IMR-90 (cell line): ENCODE results near the gene SMAD2. TPM values are rescaled to one million over a fixed set of nuclear protein-coding genes. Genes with fewer than 3 reads are reported as not detected.

Experiments used
- ATAC-seq: fragments of 200-7000 bp; cut with Tn5 transposase; 2 replicates; pipeline ENCODE4 v1.9.1; 2020; ENCODE audit warnings: low read depth, mild to moderate bottlenecking, moderate library complexity
- BruUV-seq: library from RNA; stranded (reverse); fragments of 400-500 nt; replicated peaks from 2 replicates; lab custom pipeline; 2021; lab: Mats Ljungman, UMichigan
- CTCF ChIA-PET: fragments of 300-600 bp; formaldehyde crosslinking; extraction: SDS; loops from one replicate; lab custom pipeline; 2021; ENCODE audit warnings: antibody characterized with exemption; lab: Yijun Ruan, JAX
- POLR2A ChIA-PET: fragments of 300-600 bp; sonication (Branson Sonifier 250); formaldehyde crosslinking; loops from one replicate; lab custom pipeline; 2022; ENCODE audit warnings: antibody characterized with exemption; ENCODE audit not compliant: unreplicated experiment; lab: Charles Lee
- DNase-seq: peaks from one replicate; pipeline ENCODE4 v3.0.0; 2013
- H2AFZ ChIP-seq: replicated peaks from 2 replicates; pipeline ENCODE3; 2013; ENCODE audit warnings: low read length, mild to moderate bottlenecking; ENCODE audit not compliant: poor library complexity
- H2AK5ac ChIP-seq: 2 replicates; pipeline ENCODE4 v1.6.1; 2013; ENCODE audit warnings: low read depth, low read length, inconsistent platforms
- H2AK9ac ChIP-seq: replicated peaks from 2 replicates; pipeline ENCODE3; 2013; ENCODE audit warnings: mild to moderate bottlenecking, low read depth, low read length, moderate library complexity; ENCODE audit not compliant: poor library complexity
- H2BK120ac ChIP-seq: 2 replicates; pipeline ENCODE4 v1.6.1; 2013; ENCODE audit warnings: low read depth, low read length, inconsistent platforms
- H2BK15ac ChIP-seq: 3 replicates; pipeline ENCODE4 v1.6.1; 2013; ENCODE audit warnings: low read depth, low read length, inconsistent platforms
- H2BK20ac ChIP-seq: 2 replicates; pipeline ENCODE4 v1.6.1; 2013; ENCODE audit warnings: low read depth, mild to moderate bottlenecking, inconsistent platforms, low read length, moderate library complexity
- H2BK5ac ChIP-seq: 2 replicates; pipeline ENCODE4 v1.6.1; 2013; ENCODE audit warnings: mild to moderate bottlenecking, low read depth, low read length, inconsistent platforms; ENCODE audit not compliant: poor library complexity, severe bottlenecking
- H3K14ac ChIP-seq: replicated peaks from 2 replicates; pipeline ENCODE4 v1.6.1; 2013; ENCODE audit warnings: low read depth, low read length, inconsistent platforms
- H3K18ac ChIP-seq: 2 replicates; pipeline ENCODE4 v1.6.1; 2013; ENCODE audit warnings: low read depth, low read length, control low read depth
- H3K23ac ChIP-seq: 2 replicates; pipeline ENCODE4 v1.6.1; 2013; ENCODE audit warnings: low read depth, low read length, inconsistent platforms
- H3K27ac ChIP-seq: 2 replicates; pipeline ENCODE4 v1.5.1; 2013; ENCODE audit warnings: mild to moderate bottlenecking, control low read depth, low read length; ENCODE audit not compliant: insufficient read depth
- H3K27me3 ChIP-seq: 2 replicates; pipeline ENCODE4 v1.6.1; 2013; ENCODE audit warnings: low read length; ENCODE audit not compliant: control insufficient read depth, insufficient read depth
- H3K36me3 ChIP-seq: 2 replicates; pipeline ENCODE4 v1.6.1; 2013; ENCODE audit warnings: low read length, mixed read lengths; ENCODE audit not compliant: control insufficient read depth, insufficient read depth
- H3K4ac ChIP-seq: 2 replicates; pipeline ENCODE4 v1.6.1; 2013; ENCODE audit warnings: low read depth, low read length, inconsistent platforms
- H3K4me1 ChIP-seq: 2 replicates; pipeline ENCODE4 v1.6.1; 2013; ENCODE audit warnings: low read length, mixed read lengths; ENCODE audit not compliant: control insufficient read depth, insufficient read depth
- H3K4me2 ChIP-seq: 2 replicates; pipeline ENCODE4 v1.6.1; 2013; ENCODE audit warnings: low read depth, mild to moderate bottlenecking, control low read depth, low read length, moderate library complexity
- H3K4me3 ChIP-seq: 2 replicates; pipeline ENCODE4 v1.5.1; 2013; ENCODE audit warnings: low read depth, mild to moderate bottlenecking, control low read depth, low read length, moderate library complexity; ENCODE audit not compliant: insufficient read depth
- H3K56ac ChIP-seq: 2 replicates; pipeline ENCODE4 v1.6.1; 2013; ENCODE audit warnings: low read length, inconsistent platforms; ENCODE audit not compliant: insufficient read depth; ENCODE audit errors: extremely low read depth
- H3K79me1 ChIP-seq, 2 experiments: 2 replicates each; pipeline ENCODE4 v1.6.1; 2013; ENCODE audit warnings: low read length in 2 of 2, inconsistent platforms in 1 of 2, low read depth in 1 of 2
- H3K9ac ChIP-seq: 2 replicates; pipeline ENCODE4 v1.6.1; 2013; ENCODE audit warnings: low read depth, low read length, control low read depth
- H3K9me1 ChIP-seq: 2 replicates; pipeline ENCODE4 v1.6.1; 2013; ENCODE audit warnings: low read length, inconsistent platforms; ENCODE audit not compliant: insufficient read depth
- H3K9me3 ChIP-seq: 2 replicates; pipeline ENCODE4 v1.6.1; 2013; ENCODE audit warnings: low read length; ENCODE audit not compliant: control insufficient read depth, insufficient read depth
- H4K20me1 ChIP-seq: 2 replicates; pipeline ENCODE4 v1.6.1; 2013; ENCODE audit warnings: low read length, inconsistent platforms; ENCODE audit not compliant: insufficient read depth
- H4K5ac ChIP-seq: 2 replicates; pipeline ENCODE4 v1.6.1; 2013; ENCODE audit warnings: mild to moderate bottlenecking, low read depth, low read length, control low read depth
- H4K8ac ChIP-seq, 2 experiments: 2 replicates each; pipeline ENCODE4 v1.6.1; 2013; ENCODE audit warnings: low read depth in 2 of 2, low read length in 2 of 2, control low read depth in 1 of 2, inconsistent platforms in 1 of 2
- H4K91ac ChIP-seq: 2 replicates; pipeline ENCODE4 v1.6.1; 2013; ENCODE audit warnings: low read depth, low read length, inconsistent platforms; ENCODE audit not compliant: insufficient read depth
- BHLHE40 ChIP-seq: fragments of 150-350 bp; IDR thresholded peaks from 2 replicates; pipeline ENCODE4 v1.6.1; 2016; ENCODE audit warnings: mild to moderate bottlenecking, low read depth, low read length
- MAFK ChIP-seq: IDR thresholded peaks from 2 replicates; pipeline ENCODE4 v1.6.1; 2012; ENCODE audit warnings: low read depth, low read length, improper control_type of control experiment
- MAZ ChIP-seq: IDR thresholded peaks from 2 replicates; pipeline ENCODE4 v1.6.1; 2012; ENCODE audit warnings: low read depth, mild to moderate bottlenecking, low read length, improper control_type of control experiment, moderate library complexity, borderline replicate concordance
- MXI1 ChIP-seq: IDR thresholded peaks from 2 replicates; pipeline ENCODE4 v1.6.1; 2012; ENCODE audit warnings: low read depth, mild to moderate bottlenecking, low read length, moderate library complexity, borderline replicate concordance
- NFE2L2 ChIP-seq: fragments of 150-350 bp; IDR thresholded peaks from 2 replicates; pipeline ENCODE4 v1.6.1; 2016; ENCODE audit warnings: low read depth, mild to moderate bottlenecking, low read length
- RAD21 ChIP-seq: IDR thresholded peaks from 2 replicates; pipeline ENCODE4 v1.6.1; 2012; ENCODE audit warnings: low read length, improper control_type of control experiment
- RCOR1 ChIP-seq: IDR thresholded peaks from 2 replicates; pipeline ENCODE4 v1.6.1; 2012; ENCODE audit warnings: mild to moderate bottlenecking, low read length, improper control_type of control experiment; ENCODE audit not compliant: insufficient replicate concordance
- RFX5 ChIP-seq: IDR thresholded peaks from 2 replicates; pipeline ENCODE4 v1.8.0; 2012; ENCODE audit warnings: low read depth, mild to moderate bottlenecking, low read length, moderate library complexity
- SMC3 ChIP-seq: fragments of 150-350 bp; IDR thresholded peaks from 2 replicates; pipeline ENCODE4 v1.6.1; 2016; ENCODE audit warnings: low read depth, mild to moderate bottlenecking, antibody characterized with exemption, low read length, moderate library complexity
- WGBS, 2 experiments: methylation state at CpG; one replicate each; pipeline versions ENCODE4 v1.1.5 to v1.1.7; 2013; ENCODE audit warnings: missing lambda C conversion rate in 2 of 2; ENCODE audit not compliant: insufficient read length in 1 of 2; ENCODE audit errors: extremely low coverage in 2 of 2; 5-methylcytosine and 5-hydroxymethylcytosine counted together
- dilution Hi-C: fragments of 300-500 bp; cut with HindIII; formaldehyde crosslinking; loops from one replicate; pipeline ENCODE4 v1.14.3; 2018; ENCODE audit warnings: low sequenced_read_pairs; ENCODE audit not compliant: unreplicated experiment
- in situ Hi-C: fragments of 300-500 bp; cut with MboI; formaldehyde crosslinking; loops from 3 replicates; pipeline ENCODE4 v1.14.3; 2019; ENCODE audit warnings: low sequenced_read_pairs, inconsistent platforms, mixed read lengths
- intact Hi-C: fragments of 100-400 bp; cut with micrococcal nuclease; formaldehyde crosslinking; loops from 2 replicates; pipeline ENCODE4 v1.10.0; 2022
- polyA plus RNA-seq, 3 experiments: library from polyadenylated mRNA; depleted of rRNA; stranded (reverse); fragments of >200 nt; gene quantifications; 2 replicates each; pipeline ENCODE4 v1.2.3, GENCODE V29; 2012; ENCODE audit warnings: low replicate concordance in 1 of 3
- total RNA-seq: library from RNA; depleted of rRNA; stranded (reverse); fragments of >200 nt; gene quantifications from 2 replicates; pipeline ENCODE4 v1.2.3, GENCODE V29; 2012
- TF ChIP-seq, protein P1 (sequence below): conservative IDR thresholded peaks from 2 replicates; pipeline ENCODE4 v1.5.1; 2012; ENCODE audit warnings: mild to moderate bottlenecking, low read depth, low read length, improper control_type of control experiment
- TF ChIP-seq, protein P2 (sequence below): fragments of 150-350 bp; IDR thresholded peaks from 2 replicates; pipeline ENCODE4 v1.6.1; 2016; ENCODE audit warnings: low read depth, mild to moderate bottlenecking, low read length, moderate library complexity, borderline replicate concordance

SMAD2 gene
- total and polyA plus RNA-seq, 2 of the 4 experiments (the other 2 are of a cell fraction): 41.7 to 171 TPM

DNA sequence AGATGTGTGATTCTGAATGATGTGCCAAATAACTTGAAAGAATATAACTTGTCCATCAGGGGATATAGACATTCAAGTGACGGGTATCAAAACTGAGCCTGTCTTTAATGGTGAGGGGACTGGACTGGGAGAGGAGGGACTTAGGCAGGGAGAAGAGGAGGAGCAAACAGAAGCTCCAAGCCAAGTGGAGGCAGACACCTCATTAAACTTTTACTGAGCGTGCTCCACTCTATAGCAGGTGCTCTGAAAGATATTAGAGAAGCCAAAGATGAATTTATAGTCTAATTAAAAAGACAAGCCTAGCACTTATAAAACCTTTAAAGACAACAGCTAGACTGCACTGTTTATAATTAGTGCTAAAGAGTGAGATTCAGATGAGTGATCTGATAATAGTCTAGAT is 47.7 kb upstream of the SMAD2 start:
- no peaks in the 10 kb centered on the region for H3K4me1 ChIP-seq
- 83% methylated on average over 1 of the region's 2 CpGs; no CpG with 5 or more reads in 1 of the 2 experiments for WGBS, 2 experiments
- ChIA-PET CTCF (no interaction called here), POLR2A (no interaction called here)
- H3K9me3 ChIP-seq: no peaks in the 10 kb centered on the region
- ATAC-seq: no peak
- no peak for DNase-seq
- H3K36me3 ChIP-seq: no peaks in the 10 kb centered on the region
- H4K91ac ChIP-seq: no peak overlapping the region
- dilution Hi-C loops: no loop called here
- H3K4me3 ChIP-seq: no peak overlapping the region
- no peaks in the 10 kb centered on the region for H4K20me1 ChIP-seq
- no peak overlapping the region for H3K14ac ChIP-seq
- H3K9me1 ChIP-seq: no peaks in the 10 kb centered on the region
- peaks cover 15% of the 10 kb centered on the region for H3K27me3 ChIP-seq
- H3K27ac ChIP-seq: no peak overlapping the region
- H3K23ac ChIP-seq: no peak overlapping the region
- H3K56ac ChIP-seq: no peak overlapping the region
- no peak overlapping the region for H3K4me2 ChIP-seq
- in situ Hi-C loops: no loop called here
- no TSS peak for BruUV-seq
- H2BK20ac ChIP-seq: no peak overlapping the region
- H2AK9ac ChIP-seq: no peak overlapping the region
- H4K8ac ChIP-seq: no peak overlapping the region
- no peak overlapping the region for H4K5ac ChIP-seq
- no peak overlapping the region for H2BK5ac ChIP-seq
- no peak overlapping the region for H3K18ac ChIP-seq
- TF ChIP-seq BHLHE40 (no peak), RCOR1 (no peak), SMC3 (no peak), MAFK (no peak), NFE2L2 (no peak), MAZ (no peak), RFX5 (no peak), RAD21 (no peak), MXI1 (no peak)
- TF ChIP-seq, protein P1, sequence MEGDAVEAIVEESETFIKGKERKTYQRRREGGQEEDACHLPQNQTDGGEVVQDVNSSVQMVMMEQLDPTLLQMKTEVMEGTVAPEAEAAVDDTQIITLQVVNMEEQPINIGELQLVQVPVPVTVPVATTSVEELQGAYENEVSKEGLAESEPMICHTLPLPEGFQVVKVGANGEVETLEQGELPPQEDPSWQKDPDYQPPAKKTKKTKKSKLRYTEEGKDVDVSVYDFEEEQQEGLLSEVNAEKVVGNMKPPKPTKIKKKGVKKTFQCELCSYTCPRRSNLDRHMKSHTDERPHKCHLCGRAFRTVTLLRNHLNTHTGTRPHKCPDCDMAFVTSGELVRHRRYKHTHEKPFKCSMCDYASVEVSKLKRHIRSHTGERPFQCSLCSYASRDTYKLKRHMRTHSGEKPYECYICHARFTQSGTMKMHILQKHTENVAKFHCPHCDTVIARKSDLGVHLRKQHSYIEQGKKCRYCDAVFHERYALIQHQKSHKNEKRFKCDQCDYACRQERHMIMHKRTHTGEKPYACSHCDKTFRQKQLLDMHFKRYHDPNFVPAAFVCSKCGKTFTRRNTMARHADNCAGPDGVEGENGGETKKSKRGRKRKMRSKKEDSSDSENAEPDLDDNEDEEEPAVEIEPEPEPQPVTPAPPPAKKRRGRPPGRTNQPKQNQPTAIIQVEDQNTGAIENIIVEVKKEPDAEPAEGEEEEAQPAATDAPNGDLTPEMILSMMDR: no peak
- TF ChIP-seq, protein P2, sequence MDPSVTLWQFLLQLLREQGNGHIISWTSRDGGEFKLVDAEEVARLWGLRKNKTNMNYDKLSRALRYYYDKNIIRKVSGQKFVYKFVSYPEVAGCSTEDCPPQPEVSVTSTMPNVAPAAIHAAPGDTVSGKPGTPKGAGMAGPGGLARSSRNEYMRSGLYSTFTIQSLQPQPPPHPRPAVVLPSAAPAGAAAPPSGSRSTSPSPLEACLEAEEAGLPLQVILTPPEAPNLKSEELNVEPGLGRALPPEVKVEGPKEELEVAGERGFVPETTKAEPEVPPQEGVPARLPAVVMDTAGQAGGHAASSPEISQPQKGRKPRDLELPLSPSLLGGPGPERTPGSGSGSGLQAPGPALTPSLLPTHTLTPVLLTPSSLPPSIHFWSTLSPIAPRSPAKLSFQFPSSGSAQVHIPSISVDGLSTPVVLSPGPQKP: no peak
- no peaks in the 10 kb centered on the region for H3K79me1 ChIP-seq
- H3K9ac ChIP-seq: no peak overlapping the region
- intact Hi-C loops: no loop called here
- H2BK120ac ChIP-seq: no peak overlapping the region
- H2BK15ac ChIP-seq: no peak overlapping the region
- H2AFZ ChIP-seq: no peak overlapping the region
- H3K4ac ChIP-seq: no peak overlapping the region
- no peak overlapping the region for H2AK5ac ChIP-seq
